Measurements from ENCODE around the gene ART4. TPM values are rescaled to one million over a fixed set of nuclear protein-coding genes. Genes with fewer than 3 reads are reported as not detected.

ART4 gene
- total RNA-seq, 1 donor from 2014 or later = 0.37 TPM

DNA sequence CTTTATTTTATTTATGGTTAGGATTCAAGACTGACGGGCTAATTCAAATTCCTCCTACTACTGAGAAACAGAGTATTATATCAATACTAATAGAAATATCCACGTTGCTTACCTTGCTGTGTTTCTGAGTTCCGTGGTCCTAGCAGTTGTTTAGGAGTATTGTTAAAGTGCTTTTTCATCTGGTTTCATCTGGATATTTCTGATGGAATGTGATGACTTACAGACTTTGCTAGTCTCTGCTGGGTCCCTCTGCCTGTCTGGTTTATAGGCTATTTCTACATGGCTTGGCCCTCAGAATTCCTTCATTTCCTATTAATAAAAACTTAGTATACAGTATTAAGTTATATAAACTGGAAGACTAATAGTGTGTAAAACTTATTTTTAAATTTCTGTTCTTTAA, 29.3 kb downstream of the ART4 start, which contains the start of gene SMCO3:
SMCO3 (minus strand) TSS at position 169 of the 400 bp plus-strand sequence. CDS start 7,502 bp downstream, outside the sequence.
- Mint-ChIP-seq H3K36me3 (ENCODE audit: low read depth) (peaks cover 2% of the 10 kb centered on the region), H3K9me3 (ENCODE audit: low read depth) (peaks cover 8% of the 10 kb centered on the region), H3K27me3 (ENCODE audit: low read depth) (no peaks in the 10 kb centered on the region), H3K4me1 (ENCODE audit: low read depth) (no peaks in the 10 kb centered on the region), H3K4me3 (ENCODE audit: unreplicated experiment) (no peak within 1 kb of the TSS), H3K27ac (ENCODE audit: unreplicated experiment) (no peak within 1 kb of the TSS)
- DNase-seq (ENCODE audit: low spot score) = no peak
- TF ChIP-seq, protein P1, sequence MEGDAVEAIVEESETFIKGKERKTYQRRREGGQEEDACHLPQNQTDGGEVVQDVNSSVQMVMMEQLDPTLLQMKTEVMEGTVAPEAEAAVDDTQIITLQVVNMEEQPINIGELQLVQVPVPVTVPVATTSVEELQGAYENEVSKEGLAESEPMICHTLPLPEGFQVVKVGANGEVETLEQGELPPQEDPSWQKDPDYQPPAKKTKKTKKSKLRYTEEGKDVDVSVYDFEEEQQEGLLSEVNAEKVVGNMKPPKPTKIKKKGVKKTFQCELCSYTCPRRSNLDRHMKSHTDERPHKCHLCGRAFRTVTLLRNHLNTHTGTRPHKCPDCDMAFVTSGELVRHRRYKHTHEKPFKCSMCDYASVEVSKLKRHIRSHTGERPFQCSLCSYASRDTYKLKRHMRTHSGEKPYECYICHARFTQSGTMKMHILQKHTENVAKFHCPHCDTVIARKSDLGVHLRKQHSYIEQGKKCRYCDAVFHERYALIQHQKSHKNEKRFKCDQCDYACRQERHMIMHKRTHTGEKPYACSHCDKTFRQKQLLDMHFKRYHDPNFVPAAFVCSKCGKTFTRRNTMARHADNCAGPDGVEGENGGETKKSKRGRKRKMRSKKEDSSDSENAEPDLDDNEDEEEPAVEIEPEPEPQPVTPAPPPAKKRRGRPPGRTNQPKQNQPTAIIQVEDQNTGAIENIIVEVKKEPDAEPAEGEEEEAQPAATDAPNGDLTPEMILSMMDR (IDR thresholded peaks at IDR 0.05) = no peak

DNA sequence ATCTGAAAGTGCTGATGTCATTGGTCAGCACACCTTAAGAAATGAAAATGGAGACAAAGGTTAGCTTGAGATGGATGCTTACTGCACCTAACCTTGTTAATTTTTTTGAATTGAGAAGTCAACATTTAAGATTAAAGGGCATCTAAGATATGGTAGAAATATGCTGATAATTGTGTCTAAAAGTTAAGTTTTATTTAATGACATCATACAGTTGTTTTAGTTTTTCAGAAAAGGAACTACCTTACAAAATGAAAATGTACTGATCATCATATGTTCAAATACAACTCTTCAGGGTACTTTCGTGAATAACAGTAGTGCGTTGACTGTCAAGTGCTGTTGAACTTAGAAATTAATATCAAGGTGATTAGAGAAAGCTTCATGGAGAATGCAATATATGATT, 31.8 kb downstream of the ART4 start:
- H3K27ac Mint-ChIP-seq (ENCODE audit: unreplicated experiment) = no peak overlapping the region
- no peaks in the 10 kb centered on the region for H3K27me3 Mint-ChIP-seq (ENCODE audit: low read depth)
- TF ChIP-seq, protein P1 (IDR thresholded peaks at IDR 0.05) = no peak
- no peaks in the 10 kb centered on the region for H3K36me3 Mint-ChIP-seq (ENCODE audit: low read depth)
- no peaks in the 10 kb centered on the region for H3K9me3 Mint-ChIP-seq (ENCODE audit: low read depth)
- DNase-seq (ENCODE audit: low spot score) = no peak
- no peak overlapping the region for H3K4me3 Mint-ChIP-seq (ENCODE audit: unreplicated experiment)
- H3K4me1 Mint-ChIP-seq (ENCODE audit: low read depth) = no peaks in the 10 kb centered on the region

DNA sequence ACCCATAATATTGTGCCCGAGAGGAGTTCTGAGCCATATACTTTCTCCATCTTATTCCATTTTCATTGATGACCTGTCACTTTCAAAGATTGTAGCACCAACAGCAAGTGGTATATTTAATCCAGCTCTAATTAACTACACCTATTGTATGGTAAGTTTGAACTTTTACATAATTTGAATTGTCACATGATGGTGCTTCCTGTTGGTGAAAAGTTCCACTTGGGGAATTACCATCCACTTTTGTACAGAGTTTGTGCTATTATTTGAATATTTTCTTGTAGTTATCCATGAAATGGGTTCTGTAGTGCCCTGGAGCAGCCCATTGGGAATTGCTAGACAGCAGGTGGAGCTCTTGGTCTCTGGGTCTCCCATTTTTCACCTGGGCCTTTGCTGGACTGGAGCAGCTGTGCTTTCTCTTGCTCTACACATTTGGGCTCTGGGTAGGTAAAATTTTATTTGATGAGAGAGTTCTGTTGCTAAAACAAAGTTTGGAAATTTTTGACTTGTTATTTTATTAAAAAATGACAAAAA, 32.3 kb downstream of the ART4 start:
- TF ChIP-seq, protein P1 (IDR thresholded peaks at IDR 0.05) = peak; percentile 72
- Mint-ChIP-seq H3K36me3 (ENCODE audit: low read depth) (no peaks in the 10 kb centered on the region), H3K9me3 (ENCODE audit: low read depth) (no peaks in the 10 kb centered on the region), H3K27me3 (ENCODE audit: low read depth) (no peaks in the 10 kb centered on the region), H3K4me3 (ENCODE audit: unreplicated experiment) (no peak overlapping the region), H3K4me1 (ENCODE audit: low read depth) (no peaks in the 10 kb centered on the region), H3K27ac (ENCODE audit: unreplicated experiment) (no peak overlapping the region)
- DNase-seq (ENCODE audit: low spot score) = no peak

DNA sequence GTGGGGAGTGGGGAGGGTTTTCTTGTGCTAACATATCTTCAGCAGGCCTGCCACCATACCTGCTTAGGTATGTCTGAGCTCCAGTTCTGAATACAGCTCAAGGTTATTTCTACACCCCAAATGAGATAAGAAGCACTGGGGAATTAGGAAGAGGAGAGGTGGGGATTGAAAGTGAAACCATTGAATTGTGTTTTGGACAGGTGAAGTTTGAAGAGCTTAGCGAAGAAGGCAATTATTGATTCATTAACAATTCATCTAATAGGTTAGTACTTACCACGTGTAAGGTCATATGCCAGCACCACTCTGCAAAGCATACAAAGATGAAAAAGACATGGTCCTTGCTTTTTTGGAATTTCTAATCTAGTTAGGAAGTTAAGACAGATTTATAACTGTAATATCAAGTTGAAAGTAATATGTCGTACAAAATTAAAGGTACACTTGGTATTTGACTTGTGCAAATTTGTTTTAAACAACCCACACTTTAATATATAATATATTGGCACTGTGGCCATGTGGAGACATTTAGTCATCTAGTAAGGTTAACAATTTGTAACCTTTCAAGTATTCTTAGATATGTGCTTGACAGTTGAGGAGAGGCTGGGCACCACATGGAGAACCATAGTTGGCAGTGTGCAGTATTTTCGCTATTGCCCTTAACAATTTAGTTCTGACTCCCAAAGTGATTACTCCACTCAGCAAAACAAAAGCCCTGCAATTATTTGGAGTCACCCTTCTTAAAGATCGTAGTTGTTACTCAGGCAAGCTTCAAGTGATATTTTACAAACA, 33.0 kb downstream of the ART4 start:
- Mint-ChIP-seq H3K4me3 (ENCODE audit: unreplicated experiment) (no peak overlapping the region), H3K4me1 (ENCODE audit: low read depth) (no peaks in the 10 kb centered on the region), H3K9me3 (ENCODE audit: low read depth) (no peaks in the 10 kb centered on the region), H3K27me3 (ENCODE audit: low read depth) (no peaks in the 10 kb centered on the region), H3K27ac (ENCODE audit: unreplicated experiment) (no peak overlapping the region), H3K36me3 (ENCODE audit: low read depth) (no peaks in the 10 kb centered on the region)
- no peak for DNase-seq (ENCODE audit: low spot score)
- TF ChIP-seq, protein P1 (IDR thresholded peaks at IDR 0.05) = no peak

DNA sequence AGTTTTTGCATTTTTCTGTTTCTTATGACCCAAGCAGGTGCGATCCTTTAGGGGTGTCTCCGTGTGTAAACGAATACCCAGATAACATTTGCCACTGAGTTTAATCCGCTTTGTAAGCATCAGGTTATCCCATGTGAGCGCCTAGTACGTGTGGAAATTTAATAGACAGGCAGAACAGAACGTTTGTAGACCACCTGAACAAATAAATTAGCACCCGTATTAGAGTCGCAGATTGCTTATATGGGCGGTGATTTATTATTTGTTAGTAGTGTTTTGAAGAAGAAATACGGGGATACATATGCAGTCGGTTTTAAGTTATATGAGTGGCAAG, 39.5 kb downstream of the ART4 start:
- DNase-seq (ENCODE audit: low spot score) = no peak
- Mint-ChIP-seq H3K27me3 (ENCODE audit: low read depth) (no peaks in the 10 kb centered on the region), H3K4me1 (ENCODE audit: low read depth) (peaks cover 3% of the 10 kb centered on the region), H3K36me3 (ENCODE audit: low read depth) (peaks cover 4% of the 10 kb centered on the region), H3K9me3 (ENCODE audit: low read depth) (no peaks in the 10 kb centered on the region), H3K27ac (ENCODE audit: unreplicated experiment) (no peak overlapping the region), H3K4me3 (ENCODE audit: unreplicated experiment) (no peak overlapping the region)
- TF ChIP-seq, protein P1 (IDR thresholded peaks at IDR 0.05) = no peak

Measured in chondrocyte (in vitro differentiated cells).